Natural killer cell (primary cell): Measurements from ENCODE around the gene RTTN. TPM values are rescaled to one million over a fixed set of nuclear protein-coding genes. Genes with fewer than 3 reads are reported as not detected.

Experiments
- ATAC-seq, 3 donors: fragments of 150-1000 bp in 2 of 3; fragments of 200-7000 bp in 1 of 3; cut with Tn5 transposase; 1 replicate in 1 of 3; 2 replicates in 2 of 3; pipeline ENCODE4 v1.10.0; 2021; ENCODE audit warnings: mild to moderate bottlenecking in 2 of 3, moderate library complexity in 2 of 3
- DNase-seq, 2 donors: peaks; one replicate each; pipeline versions ENCODE4 v3.0.0 to v3.0.0-alpha.2; 2013 to 2021; ENCODE audit warnings: mixed read lengths in 1 of 2
- H3K27ac ChIP-seq: one replicate; pipeline ENCODE4 v1.5.1; 2013; ENCODE audit warnings: mild to moderate bottlenecking, low read length
- H3K27me3 ChIP-seq: one replicate; pipeline ENCODE4 v1.6.1; 2013; ENCODE audit warnings: low read length; ENCODE audit not compliant: control insufficient read depth, insufficient read depth
- H3K36me3 ChIP-seq: one replicate; pipeline ENCODE4 v1.6.1; 2013; ENCODE audit warnings: low read length; ENCODE audit not compliant: control insufficient read depth, insufficient read depth
- H3K4me1 ChIP-seq: one replicate; pipeline ENCODE4 v1.6.1; 2013; ENCODE audit warnings: low read length; ENCODE audit not compliant: control insufficient read depth, insufficient read depth
- H3K4me3 ChIP-seq: one replicate; pipeline ENCODE4 v1.5.1; 2013; ENCODE audit warnings: low read length
- H3K9me3 ChIP-seq: one replicate; pipeline ENCODE4 v1.6.1; 2013; ENCODE audit warnings: low read length; ENCODE audit not compliant: control insufficient read depth, insufficient read depth
- H3K27ac Mint-ChIP-seq, 2 donors: one replicate each; pipeline ENCODE4 v1.8.0; 2022; ENCODE audit warnings: mild to moderate bottlenecking in 2 of 2, mixed read lengths in 2 of 2, moderate library complexity in 1 of 2
- H3K27me3 Mint-ChIP-seq, 2 donors: one replicate each; pipeline ENCODE4 v1.8.0; 2022; ENCODE audit warnings: low read depth in 2 of 2, mixed read lengths in 2 of 2
- H3K36me3 Mint-ChIP-seq: one replicate; pipeline ENCODE4 v1.8.0; 2022; ENCODE audit warnings: mixed read lengths
- H3K4me1 Mint-ChIP-seq, 2 donors: one replicate each; pipeline ENCODE4 v1.8.0; 2022; ENCODE audit warnings: mixed read lengths in 2 of 2
- H3K4me3 Mint-ChIP-seq: one replicate; pipeline ENCODE4 v1.8.0; 2022; ENCODE audit warnings: mild to moderate bottlenecking, moderate library complexity, mixed read lengths
- H3K9me3 Mint-ChIP-seq, 2 donors: one replicate each; pipeline ENCODE4 v1.8.0; 2022; ENCODE audit warnings: mixed read lengths in 2 of 2
- WGBS: methylation state at CpG from one replicate; pipeline ENCODE4 v1.1.7; 2013; ENCODE audit warnings: missing lambda C conversion rate; ENCODE audit not compliant: insufficient coverage; 5-methylcytosine and 5-hydroxymethylcytosine counted together
- intact Hi-C: fragments of 100-400 bp; cut with micrococcal nuclease; formaldehyde crosslinking; loops from one replicate; pipeline ENCODE4 v1.14.2; 2022
- total RNA-seq, 4 donors: library from RNA; stranded (reverse); fragments of 120-200 nt in 1 of 4; gene quantifications; one replicate each; pipeline versions ENCODE4 v1.2.3 to v1.2.4, GENCODE V29; 2013 to 2022
- TF ChIP-seq, protein P1 (sequence below): fragments of 200-600 bp; IDR thresholded peaks from one replicate; pipeline ENCODE4 v1.8.0; 2022; ENCODE audit warnings: antibody characterized with exemption

Gene RTTN
- total RNA-seq, 3 donors from 2014 or later (not counting 1 experiment from before 2014, with no cell fraction given), result 33.0 to 41.0 (median 35.5) TPM

DNA sequence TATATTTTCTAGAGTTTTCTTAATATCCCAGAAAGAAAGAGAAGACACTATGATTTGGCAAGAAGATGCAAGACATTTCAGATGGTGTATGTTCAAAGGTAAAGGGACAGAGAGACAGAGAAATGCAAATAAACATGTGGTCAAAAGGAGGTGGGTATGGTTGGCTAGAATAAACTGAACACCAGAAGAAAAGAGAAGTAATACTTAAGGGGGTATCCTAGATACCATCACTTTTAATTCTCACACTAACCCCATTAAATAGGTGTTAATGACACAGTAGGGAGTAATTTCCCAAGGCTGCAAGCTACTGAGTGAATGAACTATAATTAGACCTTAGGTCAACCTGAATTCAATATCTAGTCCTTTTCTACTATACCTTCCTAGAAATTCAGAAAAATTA lies 146.6 kb downstream of the RTTN start:
- H3K27me3 ChIP-seq, result no peaks in the 10 kb centered on the region
- H3K9me3 Mint-ChIP-seq, result no peaks in the 10 kb centered on the region
- H3K4me1 Mint-ChIP-seq, result no peaks in the 10 kb centered on the region
- H3K4me3 Mint-ChIP-seq, result no peak overlapping the region
- H3K4me1 ChIP-seq, result no peaks in the 10 kb centered on the region
- intact Hi-C loops, result no loop called here
- H3K27me3 Mint-ChIP-seq, result no peaks in the 10 kb centered on the region
- no peak for ATAC-seq
- no peak overlapping the region for H3K27ac ChIP-seq
- TF ChIP-seq, protein P1, sequence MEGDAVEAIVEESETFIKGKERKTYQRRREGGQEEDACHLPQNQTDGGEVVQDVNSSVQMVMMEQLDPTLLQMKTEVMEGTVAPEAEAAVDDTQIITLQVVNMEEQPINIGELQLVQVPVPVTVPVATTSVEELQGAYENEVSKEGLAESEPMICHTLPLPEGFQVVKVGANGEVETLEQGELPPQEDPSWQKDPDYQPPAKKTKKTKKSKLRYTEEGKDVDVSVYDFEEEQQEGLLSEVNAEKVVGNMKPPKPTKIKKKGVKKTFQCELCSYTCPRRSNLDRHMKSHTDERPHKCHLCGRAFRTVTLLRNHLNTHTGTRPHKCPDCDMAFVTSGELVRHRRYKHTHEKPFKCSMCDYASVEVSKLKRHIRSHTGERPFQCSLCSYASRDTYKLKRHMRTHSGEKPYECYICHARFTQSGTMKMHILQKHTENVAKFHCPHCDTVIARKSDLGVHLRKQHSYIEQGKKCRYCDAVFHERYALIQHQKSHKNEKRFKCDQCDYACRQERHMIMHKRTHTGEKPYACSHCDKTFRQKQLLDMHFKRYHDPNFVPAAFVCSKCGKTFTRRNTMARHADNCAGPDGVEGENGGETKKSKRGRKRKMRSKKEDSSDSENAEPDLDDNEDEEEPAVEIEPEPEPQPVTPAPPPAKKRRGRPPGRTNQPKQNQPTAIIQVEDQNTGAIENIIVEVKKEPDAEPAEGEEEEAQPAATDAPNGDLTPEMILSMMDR, result no peak
- DNase-seq, result no peak
- no peak overlapping the region for H3K27ac Mint-ChIP-seq
- peaks cover 9% of the 10 kb centered on the region for H3K36me3 ChIP-seq
- peaks cover 14% of the 10 kb centered on the region for H3K36me3 Mint-ChIP-seq
- no peaks in the 10 kb centered on the region for H3K9me3 ChIP-seq
- no peak overlapping the region for H3K4me3 ChIP-seq

DNA sequence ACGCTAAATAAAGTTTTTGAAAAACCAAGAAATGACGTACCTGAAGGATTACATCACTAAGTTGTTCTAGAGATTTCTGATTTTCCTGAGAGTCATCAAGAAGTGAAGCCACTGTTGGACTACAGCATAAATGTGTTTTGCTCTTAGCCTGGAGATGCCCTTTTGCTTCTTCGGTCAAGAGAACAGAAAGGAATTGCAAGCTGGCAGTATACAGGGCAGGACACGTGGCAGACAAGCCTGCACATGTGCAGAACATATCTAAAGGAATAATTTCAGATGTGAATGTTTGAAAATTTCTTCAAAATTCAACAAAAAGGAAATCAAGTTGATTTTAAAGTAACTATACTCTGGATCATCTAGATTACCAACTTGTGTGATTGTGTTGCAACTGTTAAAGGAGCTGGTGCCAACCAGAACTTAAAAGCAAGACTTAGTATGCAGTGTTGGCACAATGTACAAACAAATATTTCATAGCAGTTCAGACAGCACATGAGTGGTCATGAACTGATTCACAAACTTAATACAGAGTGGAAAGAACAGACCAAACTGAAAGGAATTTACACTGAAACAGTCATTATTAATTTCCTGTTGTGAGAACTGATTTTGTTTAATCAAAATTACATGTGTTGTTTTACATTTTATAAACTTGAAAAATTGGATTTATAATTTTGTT lies 157.4 kb downstream of the RTTN start:
- Histone ChIP-seq H3K27me3 (no peaks in the 10 kb centered on the region), H3K4me3 (no peak overlapping the region), H3K9me3 (no peaks in the 10 kb centered on the region), H3K27ac (no peak overlapping the region), H3K36me3 (peaks cover 12% of the 10 kb centered on the region), H3K4me1 (no peaks in the 10 kb centered on the region)
- H3K36me3 Mint-ChIP-seq, result peaks cover 14% of the 10 kb centered on the region
- 100% methylated on average over 4 of the region's 4 CpGs for WGBS
- H3K9me3 Mint-ChIP-seq, result no peaks in the 10 kb centered on the region
- DNase-seq, result no peak
- no peaks in the 10 kb centered on the region for H3K27me3 Mint-ChIP-seq
- no peak for ATAC-seq
- H3K27ac Mint-ChIP-seq, result no peak overlapping the region
- H3K4me1 Mint-ChIP-seq, result peaks cover 0 to 5% of the 10 kb centered on the region in 2 donors
- intact Hi-C loops, result no loop called here
- no peak overlapping the region for H3K4me3 Mint-ChIP-seq
- TF ChIP-seq, protein P1, result no peak

DNA sequence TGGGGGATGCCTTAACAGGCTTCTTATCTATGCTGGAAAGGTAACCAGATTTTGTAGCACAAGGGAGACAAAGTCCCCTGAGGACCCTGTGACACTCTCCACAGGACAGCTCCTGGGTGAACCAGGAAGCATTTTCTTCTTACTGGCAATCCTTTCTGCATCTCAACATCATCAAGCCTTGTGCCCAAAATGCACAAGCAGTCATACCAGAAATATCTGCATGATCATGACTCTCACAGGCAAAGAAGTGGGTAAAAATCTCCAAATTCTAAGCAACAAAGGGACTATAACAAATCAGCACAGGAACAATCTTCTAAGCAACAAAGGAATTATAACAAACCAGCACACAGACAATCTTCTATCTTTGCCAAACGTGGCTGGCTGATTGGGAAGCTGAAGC lies 158.7 kb downstream of the RTTN start:
- H3K27ac ChIP-seq, result no peak overlapping the region
- WGBS, result 86% methylated on average over 1 of the region's 1 CpG
- intact Hi-C loops, result no loop called here
- H3K9me3 ChIP-seq, result no peaks in the 10 kb centered on the region
- no peaks in the 10 kb centered on the region for H3K4me1 ChIP-seq
- Mint-ChIP-seq H3K4me1 (peaks cover 0 to 5% of the 10 kb centered on the region in 2 donors), H3K27me3 (no peaks in the 10 kb centered on the region), H3K4me3 (no peak overlapping the region), H3K36me3 (peaks cover 14% of the 10 kb centered on the region), H3K9me3 (no peaks in the 10 kb centered on the region), H3K27ac (no peak overlapping the region)
- no peaks in the 10 kb centered on the region for H3K27me3 ChIP-seq
- TF ChIP-seq, protein P1, result no peak
- no peak for DNase-seq
- peaks cover 9% of the 10 kb centered on the region for H3K36me3 ChIP-seq
- no peak overlapping the region for H3K4me3 ChIP-seq
- no peak for ATAC-seq

DNA sequence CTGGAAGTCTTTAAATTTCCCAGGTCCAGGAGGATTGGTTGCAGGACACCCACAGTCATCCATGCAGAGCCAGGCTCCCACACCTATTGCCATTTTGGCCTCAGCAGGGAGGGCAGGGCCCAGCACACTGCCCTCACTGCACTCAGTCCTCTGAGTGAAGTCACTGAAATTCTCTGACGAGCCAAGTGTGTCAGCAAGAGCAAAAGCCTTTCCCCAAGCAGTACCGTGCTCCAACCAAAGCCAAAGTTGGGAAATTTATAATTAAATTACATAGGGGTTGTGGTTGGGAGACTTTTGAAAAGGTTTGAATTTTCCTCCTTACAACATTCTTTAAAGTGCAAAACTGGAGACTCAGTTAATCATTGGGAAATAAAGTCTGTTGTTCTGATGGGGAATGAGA lies 159.3 kb downstream of the RTTN start:
- 94% methylated on average over 1 of the region's 2 CpGs for WGBS

More for the DNA sequence above, 159.3 kb downstream of the RTTN start:
- no peak overlapping the region for H3K27ac Mint-ChIP-seq
- Histone ChIP-seq H3K4me1 (no peaks in the 10 kb centered on the region), H3K4me3 (no peak overlapping the region), H3K27ac (no peak overlapping the region), H3K9me3 (no peaks in the 10 kb centered on the region), H3K36me3 (peaks cover 8% of the 10 kb centered on the region), H3K27me3 (no peaks in the 10 kb centered on the region)
- TF ChIP-seq, protein P1, result no peak
- H3K9me3 Mint-ChIP-seq, result no peaks in the 10 kb centered on the region
- DNase-seq (no peak), ATAC-seq (no peak)
- H3K36me3 Mint-ChIP-seq, result peaks cover 14% of the 10 kb centered on the region
- H3K27me3 Mint-ChIP-seq, result no peaks in the 10 kb centered on the region
- H3K4me3 Mint-ChIP-seq, result no peak overlapping the region
- peaks cover 0 to 5% of the 10 kb centered on the region in 2 donors for H3K4me1 Mint-ChIP-seq
- intact Hi-C loops, result no loop called here
